GM23338 (cell line): ENCODE measurements around the gene RUNX3. TPM values are rescaled to one million over a fixed set of nuclear protein-coding genes. Genes with fewer than 3 reads are reported as not detected.

Source experiments
- ATAC-seq: fragments of 200-7000 bp; cut with Tn5 transposase; 3 replicates; pipeline ENCODE4 v1.9.1; 2020
- DNase-seq: peaks from one replicate; pipeline ENCODE4 v3.0.0-alpha.2; 2015; ENCODE audit warnings: low spot score
- H2AFZ ChIP-seq: fragments of 200-600 bp; sonication (generic); 2 replicates; pipeline ENCODE4 v1.8.0; 2016; ENCODE audit warnings: antibody characterized with exemption, mild to moderate bottlenecking, moderate library complexity
- H3F3A ChIP-seq: fragments of 200-600 bp; sonication (generic); replicated peaks from 2 replicates; pipeline ENCODE4 v1.8.0; 2017; ENCODE audit warnings: antibody characterized with exemption, mixed run types, low read depth
- H3K27ac ChIP-seq: fragments of 200-600 bp; sonication (generic); 2 replicates; pipeline ENCODE4 v1.6.1; 2016; ENCODE audit warnings: low read depth
- H3K27me3 ChIP-seq: fragments of 200-600 bp; sonication (generic); 2 replicates; pipeline ENCODE4 v1.8.0; 2016; ENCODE audit warnings: mild to moderate bottlenecking, mixed run types, moderate library complexity; ENCODE audit not compliant: insufficient read depth
- H3K36me3 ChIP-seq: fragments of 200-600 bp; sonication (generic); 2 replicates; pipeline ENCODE4 v1.8.0; 2016; ENCODE audit warnings: mild to moderate bottlenecking; ENCODE audit not compliant: insufficient read depth
- H3K4me1 ChIP-seq: fragments of 200-600 bp; sonication (generic); 2 replicates; pipeline ENCODE4 v1.8.0; 2016; ENCODE audit warnings: mild to moderate bottlenecking, moderate library complexity; ENCODE audit not compliant: insufficient read depth
- H3K4me2 ChIP-seq: fragments of 200-600 bp; sonication (generic); 2 replicates; pipeline ENCODE4 v1.7.1; 2017; ENCODE audit warnings: mixed run types
- H3K4me3 ChIP-seq: fragments of 200-600 bp; sonication (generic); 2 replicates; pipeline ENCODE4 v1.6.1; 2016; ENCODE audit warnings: mixed run types
- H3K79me2 ChIP-seq: fragments of 200-600 bp; sonication (generic); replicated peaks from 2 replicates; pipeline ENCODE4 v1.8.0; 2017; ENCODE audit warnings: mild to moderate bottlenecking; ENCODE audit not compliant: insufficient read depth
- H3K9me2 ChIP-seq: fragments of 200-600 bp; sonication (generic); 2 replicates; pipeline ENCODE4 v1.8.0; 2017; ENCODE audit not compliant: insufficient read depth
- H4K20me1 ChIP-seq: fragments of 200-600 bp; sonication (generic); replicated peaks from 2 replicates; pipeline ENCODE4 v1.8.0; 2017; ENCODE audit warnings: mild to moderate bottlenecking; ENCODE audit not compliant: insufficient read depth
- H3K27ac Mint-ChIP-seq: 2 replicates; pipeline ENCODE4 v1.8.0; 2020; ENCODE audit warnings: inconsistent platforms, mild to moderate bottlenecking, moderate library complexity, mixed read lengths
- H3K27me3 Mint-ChIP-seq: 3 replicates; pipeline ENCODE4 v1.8.0; 2022; ENCODE audit warnings: low read depth, mild to moderate bottlenecking, moderate library complexity, mixed read lengths, inconsistent platforms; ENCODE audit not compliant: insufficient read depth, poor library complexity
- H3K36me3 Mint-ChIP-seq: 3 replicates; pipeline ENCODE4 v1.8.0; 2021; ENCODE audit warnings: low read depth, mild to moderate bottlenecking, inconsistent platforms, moderate library complexity, mixed read lengths
- H3K4me1 Mint-ChIP-seq: 3 replicates; pipeline ENCODE4 v1.8.0; 2020; ENCODE audit warnings: mild to moderate bottlenecking, inconsistent platforms, mixed read lengths
- H3K4me3 Mint-ChIP-seq: 3 replicates; pipeline ENCODE4 v1.8.0; 2021; ENCODE audit warnings: moderate library complexity, mild to moderate bottlenecking, inconsistent platforms, mixed read lengths
- H3K9me3 Mint-ChIP-seq: 3 replicates; pipeline ENCODE4 v1.8.0; 2020; ENCODE audit warnings: moderate library complexity, mild to moderate bottlenecking, inconsistent platforms, mixed read lengths
- CREB1 ChIP-seq: fragments of 250-450 bp; sonication (Bioruptor Pico); IDR thresholded peaks from 2 replicates; pipeline ENCODE4 v1.5.0; 2020; ENCODE audit warnings: low read depth, mild to moderate bottlenecking, moderate library complexity
- EZH2 ChIP-seq: fragments of 200-600 bp; sonication (generic); IDR thresholded peaks from one replicate; pipeline ENCODE4 v1.8.0; 2017; ENCODE audit warnings: antibody characterized with exemption, mild to moderate bottlenecking, low read depth; ENCODE audit not compliant: unreplicated experiment
- EZH2phosphoT487 ChIP-seq: fragments of 200-600 bp; sonication (generic); IDR thresholded peaks from one replicate; pipeline ENCODE4 v1.8.1; 2018; ENCODE audit warnings: antibody characterized with exemption; ENCODE audit not compliant: unreplicated experiment
- JUNB ChIP-seq: IDR thresholded peaks from one replicate; pipeline ENCODE4 v1.6.1; 2016; ENCODE audit warnings: antibody characterized with exemption; ENCODE audit not compliant: unreplicated experiment
- NANOG ChIP-seq: IDR thresholded peaks from 2 replicates; pipeline ENCODE4 v1.6.1; 2016; ENCODE audit warnings: antibody characterized with exemption, borderline replicate concordance
- ZNF331 ChIP-seq: fragments of 250-450 bp; sonication (Bioruptor Pico); IDR thresholded peaks from 2 replicates; pipeline ENCODE4 v1.5.0; 2020; ENCODE audit warnings: low read depth, mild to moderate bottlenecking, moderate library complexity
- polyA plus RNA-seq: library from polyadenylated mRNA; unstranded; fragments of >200 nt; fragmentation: Nextera tagmentation; extraction: Ambion mirVana; gene quantifications from 2 replicates; pipeline ENCODE4 v1.2.1, GENCODE V29; 2016
- total RNA-seq: library from RNA; depleted of rRNA; stranded (reverse); fragments of >200 nt; shearing (Covaris generic); gene quantifications from 2 replicates; pipeline ENCODE4 v1.2.3, GENCODE V29; 2014
- TF ChIP-seq, protein P1 (sequence below), 2 experiments: fragments of 200-600 bp in 1 of 2; sonication (generic) in 1 of 2; conservative IDR thresholded peaks; 2 replicates each; pipeline versions ENCODE4 v1.5.1 to v1.6.1; 2016 to 2017; ENCODE audit warnings: antibody characterized with exemption in 2 of 2, low read depth in 2 of 2, mild to moderate bottlenecking in 2 of 2, moderate library complexity in 1 of 2
- TF ChIP-seq, protein P2 (sequence below): IDR thresholded peaks from 2 replicates; pipeline ENCODE4 v1.6.1; 2016; ENCODE audit warnings: antibody characterized with exemption

RUNX3 gene
- total and polyA plus RNA-seq, 2 experiments from 2014 or later, result 0.23 to 0.73 TPM

GRCh38 chr1:24972221-24972914, 42.3 kb upstream of the RUNX3 start (continued):
- TF ChIP-seq, protein P1, sequence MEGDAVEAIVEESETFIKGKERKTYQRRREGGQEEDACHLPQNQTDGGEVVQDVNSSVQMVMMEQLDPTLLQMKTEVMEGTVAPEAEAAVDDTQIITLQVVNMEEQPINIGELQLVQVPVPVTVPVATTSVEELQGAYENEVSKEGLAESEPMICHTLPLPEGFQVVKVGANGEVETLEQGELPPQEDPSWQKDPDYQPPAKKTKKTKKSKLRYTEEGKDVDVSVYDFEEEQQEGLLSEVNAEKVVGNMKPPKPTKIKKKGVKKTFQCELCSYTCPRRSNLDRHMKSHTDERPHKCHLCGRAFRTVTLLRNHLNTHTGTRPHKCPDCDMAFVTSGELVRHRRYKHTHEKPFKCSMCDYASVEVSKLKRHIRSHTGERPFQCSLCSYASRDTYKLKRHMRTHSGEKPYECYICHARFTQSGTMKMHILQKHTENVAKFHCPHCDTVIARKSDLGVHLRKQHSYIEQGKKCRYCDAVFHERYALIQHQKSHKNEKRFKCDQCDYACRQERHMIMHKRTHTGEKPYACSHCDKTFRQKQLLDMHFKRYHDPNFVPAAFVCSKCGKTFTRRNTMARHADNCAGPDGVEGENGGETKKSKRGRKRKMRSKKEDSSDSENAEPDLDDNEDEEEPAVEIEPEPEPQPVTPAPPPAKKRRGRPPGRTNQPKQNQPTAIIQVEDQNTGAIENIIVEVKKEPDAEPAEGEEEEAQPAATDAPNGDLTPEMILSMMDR (conservative IDR thresholded peaks at IDR 0.05; ENCODE audit: low read depth in 2 of 2), result no peak
- no peak for TF ChIP-seq EZH2
- no peak for TF ChIP-seq NANOG
- TF ChIP-seq ZNF331 (CRISPR knock-in tag), result no peak
- TF ChIP-seq, protein P2, sequence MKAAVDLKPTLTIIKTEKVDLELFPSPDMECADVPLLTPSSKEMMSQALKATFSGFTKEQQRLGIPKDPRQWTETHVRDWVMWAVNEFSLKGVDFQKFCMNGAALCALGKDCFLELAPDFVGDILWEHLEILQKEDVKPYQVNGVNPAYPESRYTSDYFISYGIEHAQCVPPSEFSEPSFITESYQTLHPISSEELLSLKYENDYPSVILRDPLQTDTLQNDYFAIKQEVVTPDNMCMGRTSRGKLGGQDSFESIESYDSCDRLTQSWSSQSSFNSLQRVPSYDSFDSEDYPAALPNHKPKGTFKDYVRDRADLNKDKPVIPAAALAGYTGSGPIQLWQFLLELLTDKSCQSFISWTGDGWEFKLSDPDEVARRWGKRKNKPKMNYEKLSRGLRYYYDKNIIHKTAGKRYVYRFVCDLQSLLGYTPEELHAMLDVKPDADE, result no peak
- no peak for TF ChIP-seq EZH2phosphoT487
- TF ChIP-seq JUNB, result no peak

GRCh38 chr1:24970926-24971875, 41.1 kb upstream of the RUNX3 start:
- ATAC-seq (peak; percentile 19), DNase-seq (no peak)
- Mint-ChIP-seq H3K36me3 (peaks cover 12% of the 10 kb centered on the region; the same call in 2 of the 3 replicates), H3K27ac (peak overlapping the region; percentile 54), H3K9me3 (peaks cover 21% of the 10 kb centered on the region), H3K4me1 (peaks cover 25% of the 10 kb centered on the region), H3K27me3 (peaks cover 4% of the 10 kb centered on the region), H3K4me3 (no peak overlapping the region)
- peaks cover 3% of the 10 kb centered on the region; the same call in 1 of the 2 replicates for H3K36me3 ChIP-seq
- no peaks in the 10 kb centered on the region for H3K79me2 ChIP-seq
- no peaks in the 10 kb centered on the region for H3K9me2 ChIP-seq
- no peaks in the 10 kb centered on the region for H4K20me1 ChIP-seq
- no peaks in the 10 kb centered on the region for H3K27me3 ChIP-seq
- no peaks in the 10 kb centered on the region for H3F3A ChIP-seq
- H3K4me2 ChIP-seq, result no peak overlapping the region
- no peak overlapping the region for H2AFZ ChIP-seq
- H3K27ac ChIP-seq, result no peak overlapping the region
- H3K4me1 ChIP-seq, result peaks cover 22% of the 10 kb centered on the region
- no peak for TF ChIP-seq CREB1 (CRISPR knock-in tag)
- TF ChIP-seq ZNF331 (CRISPR knock-in tag), result no peak
- no peak for TF ChIP-seq EZH2phosphoT487
- no peak overlapping the region for H3K4me3 ChIP-seq
